HFF-Myc (cell line): ENCODE data around the gene GLOD4.
A peak's percentile ranks its signal among the peaks of the same experiment; 100 is the strongest.
"Not testable (repeated sequence)": the region's sequence is repeated elsewhere in the genome, so short reads cannot be mapped to it uniquely, and the experiment has no call there.

Source experiments
- DNase-seq: peaks from one replicate; pipeline ENCODE4 v3.0.0-alpha.2; 2011; ENCODE audit warnings: low read depth; ENCODE audit errors: extremely low read depth
- H3K4me3 ChIP-seq: replicated peaks from 2 replicates; pipeline ENCODE4 v1.5.1; 2011; ENCODE audit warnings: low read depth, mild to moderate bottlenecking, control low read depth, low read length
- TF ChIP-seq, protein P1 (sequence below): IDR thresholded peaks from 2 replicates; pipeline ENCODE4 v1.5.1; 2012; ENCODE audit warnings: mild to moderate bottlenecking, low read depth, low read length, control low read depth; ENCODE audit errors: missing control alignments

Gene GLOD4

GRCh38 chr17:797236-797840 lies 15.3 kb upstream of the GLOD4 start:
- TF ChIP-seq, protein P1, sequence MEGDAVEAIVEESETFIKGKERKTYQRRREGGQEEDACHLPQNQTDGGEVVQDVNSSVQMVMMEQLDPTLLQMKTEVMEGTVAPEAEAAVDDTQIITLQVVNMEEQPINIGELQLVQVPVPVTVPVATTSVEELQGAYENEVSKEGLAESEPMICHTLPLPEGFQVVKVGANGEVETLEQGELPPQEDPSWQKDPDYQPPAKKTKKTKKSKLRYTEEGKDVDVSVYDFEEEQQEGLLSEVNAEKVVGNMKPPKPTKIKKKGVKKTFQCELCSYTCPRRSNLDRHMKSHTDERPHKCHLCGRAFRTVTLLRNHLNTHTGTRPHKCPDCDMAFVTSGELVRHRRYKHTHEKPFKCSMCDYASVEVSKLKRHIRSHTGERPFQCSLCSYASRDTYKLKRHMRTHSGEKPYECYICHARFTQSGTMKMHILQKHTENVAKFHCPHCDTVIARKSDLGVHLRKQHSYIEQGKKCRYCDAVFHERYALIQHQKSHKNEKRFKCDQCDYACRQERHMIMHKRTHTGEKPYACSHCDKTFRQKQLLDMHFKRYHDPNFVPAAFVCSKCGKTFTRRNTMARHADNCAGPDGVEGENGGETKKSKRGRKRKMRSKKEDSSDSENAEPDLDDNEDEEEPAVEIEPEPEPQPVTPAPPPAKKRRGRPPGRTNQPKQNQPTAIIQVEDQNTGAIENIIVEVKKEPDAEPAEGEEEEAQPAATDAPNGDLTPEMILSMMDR: no peak
- no peak overlapping the region for H3K4me3 ChIP-seq
- DNase-seq: no peak

- TF ChIP-seq, protein P1: no peak
- no peak overlapping the region for H3K4me3 ChIP-seq
- no peak for DNase-seq
Observed at GRCh38 chr17:796609-797008, 14.5 kb upstream of the GLOD4 start.

DNA sequence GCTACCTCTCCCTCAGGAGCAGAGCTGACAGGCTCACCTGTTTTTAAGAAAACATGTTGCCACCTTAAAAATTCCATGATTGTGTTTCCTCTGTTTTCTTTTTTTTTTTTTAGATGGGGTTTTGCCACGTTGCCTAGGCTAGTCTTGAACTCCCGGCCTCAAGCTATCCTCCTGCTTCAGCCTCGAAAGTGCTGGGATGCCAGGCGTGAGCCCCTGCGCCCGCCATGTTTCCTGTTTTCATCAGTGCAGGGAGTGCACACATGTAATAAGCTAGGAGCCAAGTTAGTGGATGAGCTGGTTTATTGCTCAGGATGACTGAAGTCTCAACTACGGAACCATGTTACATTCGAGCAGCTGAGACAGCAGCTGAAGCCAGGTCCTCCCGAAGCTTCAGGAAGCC lies 13.6 kb upstream of the GLOD4 start:
- TF ChIP-seq, protein P1: no peak
- no peak for DNase-seq
- H3K4me3 ChIP-seq: no peak overlapping the region

DNA sequence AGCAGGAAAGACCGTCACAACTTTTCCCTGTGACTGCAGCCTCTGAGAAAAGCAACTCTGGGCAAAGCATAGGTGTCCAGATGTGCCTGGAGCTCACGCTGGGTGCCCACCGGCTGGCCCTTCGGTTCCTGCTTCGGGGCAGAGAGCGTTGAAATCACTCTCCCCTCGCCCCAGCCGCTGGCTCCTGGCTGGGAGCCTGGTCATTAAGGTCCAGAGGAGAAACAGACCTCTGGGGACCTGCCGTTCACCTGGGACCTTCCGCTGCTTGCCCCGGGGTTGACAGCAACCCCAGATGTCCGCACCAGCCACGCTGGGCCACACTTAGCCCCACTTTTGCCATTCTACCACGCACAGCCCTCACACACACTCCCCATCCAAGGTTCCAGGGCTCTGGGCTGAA lies 13.2 kb upstream of the GLOD4 start:
- no peak for DNase-seq
- TF ChIP-seq, protein P1: no peak
- H3K4me3 ChIP-seq: no peak overlapping the region

DNA sequence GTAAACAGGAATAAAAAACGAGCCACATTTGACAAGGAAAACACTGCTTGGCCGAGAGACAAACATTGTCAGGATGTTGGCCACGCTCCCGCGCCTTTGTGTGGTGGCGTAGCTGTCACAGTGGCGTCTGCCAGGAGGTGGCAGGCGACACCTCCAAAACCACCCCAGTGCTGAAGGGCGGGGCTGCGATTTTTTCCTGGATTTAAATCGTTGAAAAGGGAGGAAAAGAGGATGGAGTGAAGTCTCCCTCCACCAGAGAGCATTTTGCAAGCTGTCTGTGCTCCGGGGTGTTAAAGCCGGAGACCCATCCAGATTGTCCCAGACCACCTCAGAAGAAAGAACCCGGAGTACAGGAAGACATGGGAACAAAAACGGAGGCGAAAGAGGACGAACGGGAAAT lies 12.8 kb upstream of the GLOD4 start:
- no peak for DNase-seq
- no peak overlapping the region for H3K4me3 ChIP-seq
- TF ChIP-seq, protein P1: peak; percentile 78

GRCh38 chr17:792277-792676 lies 10.2 kb upstream of the GLOD4 start:
- TF ChIP-seq, protein P1: no peak
- DNase-seq: no peak
- no peak overlapping the region for H3K4me3 ChIP-seq

DNA sequence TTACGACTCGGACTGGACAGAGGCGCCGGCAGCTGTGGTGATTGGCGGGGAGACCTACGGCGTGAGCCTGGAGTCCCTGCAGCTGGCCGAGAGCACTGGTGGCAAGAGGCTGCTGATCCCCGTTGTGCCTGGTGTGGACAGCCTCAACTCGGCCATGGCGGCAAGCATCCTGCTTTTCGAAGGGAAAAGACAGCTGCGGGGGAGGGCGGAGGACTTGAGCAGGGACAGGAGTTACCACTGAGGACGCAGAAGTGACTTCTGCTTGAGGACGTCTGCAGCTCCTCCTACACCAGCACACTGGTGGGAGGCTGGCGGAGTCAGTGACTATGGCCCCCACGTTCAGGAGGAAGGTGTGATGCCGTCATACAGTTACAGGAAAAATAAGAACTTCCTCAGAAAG lies 9.7 kb upstream of the GLOD4 start:
- TF ChIP-seq, protein P1: no peak
- no peak overlapping the region for H3K4me3 ChIP-seq
- no peak for DNase-seq

DNA sequence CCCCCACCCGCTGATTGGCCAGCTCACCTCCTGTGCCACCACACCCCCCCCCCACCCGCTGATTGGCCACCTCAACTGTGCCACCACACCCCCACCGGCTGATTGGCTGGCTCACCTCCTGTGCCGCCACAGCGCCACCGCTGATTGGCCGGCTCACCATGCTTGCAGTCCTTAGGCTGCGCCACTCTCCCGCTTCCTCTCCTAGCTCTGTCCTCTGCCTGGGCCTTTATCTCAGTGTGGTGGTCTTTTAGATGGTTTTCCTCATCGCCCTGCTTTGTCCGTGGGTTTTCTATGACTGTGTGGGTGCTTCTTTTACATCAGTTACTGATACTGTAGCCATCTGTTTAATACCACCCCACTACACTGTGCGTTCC lies 8.8 kb upstream of the GLOD4 start:
- DNase-seq, H3K4me3 ChIP-seq: not testable (repeated sequence)

DNA sequence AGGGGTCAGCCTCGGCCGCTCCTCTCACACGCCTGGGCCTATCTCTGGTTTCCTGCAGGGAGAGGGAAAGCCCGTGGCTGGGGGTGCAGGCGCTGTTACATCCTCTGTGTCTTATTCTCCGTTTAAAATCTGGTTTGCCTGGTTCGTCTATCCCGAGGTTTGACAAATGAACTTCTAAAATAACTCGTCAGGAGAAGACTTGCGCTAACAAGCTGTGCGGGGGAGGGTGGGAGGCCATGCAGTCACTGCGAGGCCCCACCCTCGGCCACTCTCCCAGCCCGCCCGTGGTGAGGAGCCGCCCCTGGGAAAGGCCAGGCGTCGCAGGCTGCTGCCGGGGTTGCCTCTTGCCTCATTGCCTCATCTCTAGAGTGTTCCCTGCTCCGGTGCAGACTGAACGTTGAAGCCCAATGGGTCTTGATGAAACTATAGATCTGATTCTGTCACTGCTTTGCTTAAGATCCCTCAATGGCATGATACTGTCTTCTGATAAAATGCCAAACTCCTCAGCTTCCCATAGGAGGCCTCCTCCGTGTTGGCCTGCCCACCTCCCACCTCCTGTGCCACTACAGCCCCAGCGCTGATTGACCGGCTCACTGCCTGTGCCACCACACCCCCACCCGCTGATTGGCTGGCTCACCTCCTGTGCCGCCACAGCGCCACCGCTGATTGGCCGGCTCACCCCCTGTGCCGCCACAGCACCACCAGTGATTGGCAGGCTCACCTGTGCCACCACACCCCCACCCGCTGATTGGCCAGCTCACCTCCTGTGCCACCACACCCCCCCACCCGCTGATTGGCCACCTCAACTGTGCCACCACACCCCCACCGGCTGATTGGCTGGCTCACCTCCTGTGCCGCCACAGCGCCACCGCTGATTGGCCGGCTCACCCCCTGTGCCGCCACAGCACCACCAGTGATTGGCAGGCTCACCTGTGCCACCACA lies 8.1 kb upstream of the GLOD4 start:
- not testable (repeated sequence) for DNase-seq, H3K4me3 ChIP-seq
